Activated CD8-positive, alpha-beta memory T cell treated with anti-CD3 and anti-CD28 coated beads for 4 hours (primary cell): ENCODE results near the gene CRELD2.

Experiments used
- DNase-seq, 2 donors: peaks; one replicate each; pipeline ENCODE4 v3.0.0-alpha.2; 2020; ENCODE audit warnings: low read depth in 2 of 2

The CRELD2 gene

GRCh38 chr22:49929994-49930575 is 11.7 kb downstream of the CRELD2 start:
- DNase-seq: no peak

- DNase-seq: peak in 1 of 2 donors; percentile 21
Observed at GRCh38 chr22:49930596-49931412, 12.4 kb downstream of the CRELD2 start.

- no peak for DNase-seq
Observed at GRCh38 chr22:49933236-49934159, 15.1 kb downstream of the CRELD2 start.

GRCh38 chr22:49934160-49934890 is 15.9 kb downstream of the CRELD2 start:
- no peak for DNase-seq

- DNase-seq: peak; percentile 83 to 84
Observed at GRCh38 chr22:49934891-49935557, 16.6 kb downstream of the CRELD2 start.

- peak in 1 of 2 donors; percentile 44 for DNase-seq
Observed at GRCh38 chr22:49935561-49935960, 17.1 kb downstream of the CRELD2 start.

- peak; percentile 95 to 97 for DNase-seq
Observed at GRCh38 chr22:49936018-49936972, 17.9 kb downstream of the CRELD2 start.

- DNase-seq: no peak
Observed at GRCh38 chr22:49936973-49937757, 18.7 kb downstream of the CRELD2 start.

GRCh38 chr22:49937758-49938564 is 19.5 kb downstream of the CRELD2 start:
- no peak for DNase-seq

- no peak for DNase-seq
Observed at GRCh38 chr22:49938565-49939136, 20.2 kb downstream of the CRELD2 start.

GRCh38 chr22:49941507-49942316 is 23.3 kb downstream of the CRELD2 start:
- DNase-seq: no peak

GRCh38 chr22:49942565-49943404 is 24.4 kb downstream of the CRELD2 start:
- DNase-seq: no peak

GRCh38 chr22:49943405-49943765 is 25.0 kb downstream of the CRELD2 start:
- DNase-seq: no peak

GRCh38 chr22:49943771-49944398 is 25.5 kb downstream of the CRELD2 start:
- DNase-seq: no peak

GRCh38 chr22:49944399-49944891 is 26.0 kb downstream of the CRELD2 start:
- DNase-seq: no peak
